Measurements from ENCODE around the gene MEMO1. TPM values are rescaled to one million over a fixed set of nuclear protein-coding genes. Genes with fewer than 3 reads are reported as not detected.

MEMO1 gene
- total and polyA plus RNA-seq, 2 of the 4 experiments (the other 2 are of a cell fraction): 23.7 to 49.7 TPM

GRCh38 chr2:31945572-31945935 is 65.3 kb downstream of the MEMO1 start:
- Histone ChIP-seq H2BK20ac (ENCODE audit: low read depth, low read length) (no peak overlapping the region), H3K79me1 (ENCODE audit: low read depth in 1 of 2, low read length in 2 of 2) (peaks cover 21 to 68% of the 10 kb centered on the region in 2 experiments), H3K9me3 (ENCODE audit: control insufficient read depth, insufficient read depth, low read length) (no peaks in the 10 kb centered on the region), H2AK5ac (ENCODE audit: low read depth, low read length) (no peak overlapping the region), H3K23ac (ENCODE audit: low read depth, low read length) (no peak overlapping the region), H2BK5ac (ENCODE audit: low read depth, low read length, poor library complexity, severe bottlenecking) (no peak overlapping the region), H4K20me1 (ENCODE audit: insufficient read depth, low read length) (peaks cover 15% of the 10 kb centered on the region), H3K27me3 (ENCODE audit: control insufficient read depth, insufficient read depth, low read length) (no peaks in the 10 kb centered on the region), H3K14ac (replicated peaks; ENCODE audit: low read depth, low read length) (no peak overlapping the region), H2BK15ac (ENCODE audit: low read depth, low read length) (no peak overlapping the region), H3K4me2 (ENCODE audit: low read depth, low read length) (no peak overlapping the region), H3K4me1 (ENCODE audit: control insufficient read depth, insufficient read depth, low read length) (no peaks in the 10 kb centered on the region), H3K9ac (ENCODE audit: low read depth, low read length) (no peak overlapping the region), H3K4ac (ENCODE audit: low read depth, low read length) (no peak overlapping the region), H3K27ac (ENCODE audit: insufficient read depth, low read length) (no peak overlapping the region), H3K4me3 (ENCODE audit: insufficient read depth, low read depth, low read length) (no peak overlapping the region), H3K18ac (ENCODE audit: low read depth, low read length) (no peak overlapping the region), H4K8ac (ENCODE audit: low read depth in 2 of 2, low read length in 2 of 2) (no peak overlapping the region), H3K36me3 (ENCODE audit: control insufficient read depth, insufficient read depth, low read length) (peaks cover 7% of the 10 kb centered on the region), H2AK9ac (replicated peaks; ENCODE audit: low read depth, low read length, poor library complexity) (no peak overlapping the region), H2BK120ac (ENCODE audit: low read depth, low read length) (no peak overlapping the region), H3K56ac (ENCODE audit: extremely low read depth, insufficient read depth, low read length) (no peak overlapping the region), H2AFZ (replicated peaks; ENCODE audit: low read length, poor library complexity) (no peak overlapping the region), H3K9me1 (ENCODE audit: insufficient read depth, low read length) (peaks cover 5% of the 10 kb centered on the region; the same call in 1 of the 2 replicates), H4K91ac (ENCODE audit: insufficient read depth, low read depth, low read length) (no peak overlapping the region), H4K5ac (ENCODE audit: low read depth, low read length) (no peak overlapping the region)
- WGBS, 2 experiments (ENCODE audit: extremely low coverage in 2 of 2, insufficient read length in 1 of 2): no CpG with 5 or more reads among the region's 1 CpG
- no TSS peak for BruUV-seq (replicated peaks)
- ChIA-PET CTCF (no interaction called here), POLR2A (ENCODE audit: unreplicated experiment) (no interaction called here)
- dilution Hi-C loops (cut with HindIII; ENCODE audit: low sequenced_read_pairs, unreplicated experiment) (no loop called here), intact Hi-C loops (cut with micrococcal nuclease) (loop anchor here (10.0 kb wide), 1 partner anchor 59 kb away; no protein-coding TSS in a partner anchor), in situ Hi-C loops (cut with MboI; ENCODE audit: low sequenced_read_pairs) (no loop called here)
- TF ChIP-seq RCOR1 (IDR thresholded peaks at IDR 0.05; ENCODE audit: insufficient replicate concordance, low read length) (no peak), MAZ (IDR thresholded peaks at IDR 0.05; ENCODE audit: borderline replicate concordance, low read depth, low read length) (no peak), NFE2L2 (IDR thresholded peaks at IDR 0.05; ENCODE audit: low read depth, low read length) (no peak), CHD1 (IDR thresholded peaks at IDR 0.05; ENCODE audit: low read depth, low read length) (no peak), SMC3 (IDR thresholded peaks at IDR 0.05; ENCODE audit: low read depth, low read length) (no peak), FOS (IDR thresholded peaks at IDR 0.05; ENCODE audit: low read depth, low read length) (no peak), MXI1 (IDR thresholded peaks at IDR 0.05; ENCODE audit: borderline replicate concordance, low read depth, low read length) (no peak)
- ATAC-seq (ENCODE audit: low read depth) (no peak), DNase-seq (peak; percentile 5)

All from IMR-90 (cell line).